PC-9 (cell line): ENCODE results near the gene VEPH1. TPM values are rescaled to one million over a fixed set of nuclear protein-coding genes. Genes with fewer than 3 reads are reported as not detected.

ENCODE experiments used
- BruUV-seq: library from RNA; stranded (reverse); fragments of 400-500 nt; replicated peaks from 2 replicates; lab custom pipeline; 2021; lab: Mats Ljungman, UMichigan
- CTCF ChIA-PET: fragments of 300-600 bp; sonication (Branson Sonifier 250); formaldehyde crosslinking; loops from one replicate; lab custom pipeline; 2022; ENCODE audit warnings: antibody characterized with exemption; lab: Charles Lee
- POLR2A ChIA-PET: fragments of 300-600 bp; sonication (Branson Sonifier 250); formaldehyde crosslinking; loops from one replicate; lab custom pipeline; 2022; ENCODE audit warnings: antibody characterized with exemption; ENCODE audit not compliant: unreplicated experiment; lab: Charles Lee
- DNase-seq, 2 experiments: peaks; one replicate each; pipeline versions ENCODE4 v3.0.0 to v3.0.0-alpha.2; 2015 to 2022; ENCODE audit warnings: mixed read lengths in 1 of 2
- H2AFZ ChIP-seq: fragments of 200-600 bp; sonication (generic); 2 replicates; pipeline ENCODE4 v1.8.1; 2017; ENCODE audit warnings: antibody characterized with exemption
- H3F3A ChIP-seq: fragments of 200-600 bp; sonication (generic); 2 replicates; pipeline ENCODE4 v1.8.1; 2017; ENCODE audit warnings: antibody characterized with exemption, mild to moderate bottlenecking, low read depth; ENCODE audit not compliant: insufficient read depth
- H3K27ac ChIP-seq: fragments of 200-600 bp; sonication (generic); 2 replicates; pipeline ENCODE4 v1.6.1; 2016; ENCODE audit warnings: mixed run types
- H3K27me3 ChIP-seq: fragments of 200-600 bp; sonication (generic); 2 replicates; pipeline ENCODE4 v1.6.1; 2016; ENCODE audit warnings: low read depth, mixed run types; ENCODE audit not compliant: insufficient read depth
- H3K36me3 ChIP-seq: fragments of 200-600 bp; sonication (generic); 2 replicates; pipeline ENCODE4 v1.6.1; 2016; ENCODE audit warnings: low read depth, mixed run types
- H3K4me1 ChIP-seq: fragments of 200-600 bp; sonication (generic); replicated peaks from 2 replicates; pipeline ENCODE4 v1.6.1; 2016; ENCODE audit warnings: mixed run types; ENCODE audit not compliant: insufficient read depth
- H3K4me2 ChIP-seq: fragments of 200-600 bp; sonication (generic); 2 replicates; pipeline ENCODE4 v1.6.1; 2017; ENCODE audit warnings: mixed run types
- H3K4me3 ChIP-seq: fragments of 200-600 bp; sonication (generic); 2 replicates; pipeline ENCODE4 v1.6.1; 2016; ENCODE audit warnings: mixed run types
- H3K79me2 ChIP-seq: fragments of 200-600 bp; sonication (generic); 2 replicates; pipeline ENCODE4 v1.6.1; 2017; ENCODE audit warnings: low read depth, mixed run types
- H3K9me2 ChIP-seq: fragments of 200-600 bp; sonication (generic); 2 replicates; pipeline ENCODE4 v1.8.1; 2017; ENCODE audit warnings: mild to moderate bottlenecking; ENCODE audit not compliant: insufficient read depth
- H3K9me3 ChIP-seq: fragments of 200-600 bp; sonication (generic); 2 replicates; pipeline ENCODE4 v1.8.1; 2016; ENCODE audit warnings: low read depth; ENCODE audit not compliant: insufficient read depth
- H4K20me1 ChIP-seq: fragments of 200-600 bp; sonication (generic); 2 replicates; pipeline ENCODE4 v1.8.1; 2017; ENCODE audit not compliant: insufficient read depth
- EZH2 ChIP-seq: fragments of 200-600 bp; sonication (generic); IDR thresholded peaks from 2 replicates; pipeline ENCODE4 v1.8.0; 2017; ENCODE audit warnings: antibody characterized with exemption, low read depth
- intact Hi-C: fragments of 100-400 bp; cut with micrococcal nuclease; formaldehyde crosslinking; loops from one replicate; pipeline ENCODE4 v1.10.0; 2022; ENCODE audit not compliant: unreplicated experiment
- total RNA-seq: library from RNA; stranded (reverse); gene quantifications from 2 replicates; pipeline ENCODE4 v1.2.3, GENCODE V29; 2021
- TF ChIP-seq, protein P1 (sequence below): fragments of 200-600 bp; sonication (generic); conservative IDR thresholded peaks from 2 replicates; pipeline ENCODE4 v1.6.1; 2017; ENCODE audit warnings: mixed run types, antibody characterized with exemption, mild to moderate bottlenecking, moderate library complexity

Gene VEPH1
- total RNA-seq, 1 experiment from 2014 or later: 4.0 TPM

DNA sequence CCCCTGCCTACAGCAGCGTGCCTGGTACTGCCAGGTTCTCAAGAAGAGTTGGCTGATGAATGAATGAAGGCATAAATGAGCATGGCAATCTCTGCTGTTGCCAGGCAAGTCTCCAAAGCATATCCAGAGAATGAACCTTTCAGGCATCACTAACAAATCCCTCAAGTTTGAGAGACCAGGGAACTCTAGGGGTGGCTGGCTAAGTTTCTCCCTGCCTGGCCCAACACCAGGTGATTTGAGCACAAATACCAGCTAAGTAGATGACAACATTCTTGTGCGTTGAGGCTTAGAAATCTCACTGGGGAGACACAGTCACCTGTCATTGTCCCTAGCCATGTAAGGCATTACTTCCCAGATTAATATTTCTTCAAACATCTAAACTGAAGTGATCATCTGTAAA is 147.9 kb downstream of the VEPH1 start:
- no peaks in the 10 kb centered on the region for H3K79me2 ChIP-seq
- H3K27me3 ChIP-seq: no peaks in the 10 kb centered on the region
- POLR2A ChIA-PET: no interaction called here
- no peaks in the 10 kb centered on the region for H3K9me3 ChIP-seq
- no peaks in the 10 kb centered on the region for H3K36me3 ChIP-seq
- TF ChIP-seq, protein P1, sequence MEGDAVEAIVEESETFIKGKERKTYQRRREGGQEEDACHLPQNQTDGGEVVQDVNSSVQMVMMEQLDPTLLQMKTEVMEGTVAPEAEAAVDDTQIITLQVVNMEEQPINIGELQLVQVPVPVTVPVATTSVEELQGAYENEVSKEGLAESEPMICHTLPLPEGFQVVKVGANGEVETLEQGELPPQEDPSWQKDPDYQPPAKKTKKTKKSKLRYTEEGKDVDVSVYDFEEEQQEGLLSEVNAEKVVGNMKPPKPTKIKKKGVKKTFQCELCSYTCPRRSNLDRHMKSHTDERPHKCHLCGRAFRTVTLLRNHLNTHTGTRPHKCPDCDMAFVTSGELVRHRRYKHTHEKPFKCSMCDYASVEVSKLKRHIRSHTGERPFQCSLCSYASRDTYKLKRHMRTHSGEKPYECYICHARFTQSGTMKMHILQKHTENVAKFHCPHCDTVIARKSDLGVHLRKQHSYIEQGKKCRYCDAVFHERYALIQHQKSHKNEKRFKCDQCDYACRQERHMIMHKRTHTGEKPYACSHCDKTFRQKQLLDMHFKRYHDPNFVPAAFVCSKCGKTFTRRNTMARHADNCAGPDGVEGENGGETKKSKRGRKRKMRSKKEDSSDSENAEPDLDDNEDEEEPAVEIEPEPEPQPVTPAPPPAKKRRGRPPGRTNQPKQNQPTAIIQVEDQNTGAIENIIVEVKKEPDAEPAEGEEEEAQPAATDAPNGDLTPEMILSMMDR: no peak
- TF ChIP-seq EZH2: no peak
- H3K27ac ChIP-seq: no peak overlapping the region
- peaks cover 16% of the 10 kb centered on the region for H3K4me1 ChIP-seq
- no peaks in the 10 kb centered on the region for H4K20me1 ChIP-seq
- no peaks in the 10 kb centered on the region for H3K9me2 ChIP-seq
- CTCF ChIA-PET: no interaction called here
- DNase-seq: no peak
- H3K4me2 ChIP-seq: no peak overlapping the region
- H3F3A ChIP-seq: peaks cover 17% of the 10 kb centered on the region; the same call in 1 of the 2 replicates
- no peak overlapping the region for H2AFZ ChIP-seq
- no peak overlapping the region for H3K4me3 ChIP-seq
- intact Hi-C loops: loop anchor here (10.0 kb wide), 1 partner anchor 150 kb away; no protein-coding TSS in a partner anchor
- no TSS peak for BruUV-seq

DNA sequence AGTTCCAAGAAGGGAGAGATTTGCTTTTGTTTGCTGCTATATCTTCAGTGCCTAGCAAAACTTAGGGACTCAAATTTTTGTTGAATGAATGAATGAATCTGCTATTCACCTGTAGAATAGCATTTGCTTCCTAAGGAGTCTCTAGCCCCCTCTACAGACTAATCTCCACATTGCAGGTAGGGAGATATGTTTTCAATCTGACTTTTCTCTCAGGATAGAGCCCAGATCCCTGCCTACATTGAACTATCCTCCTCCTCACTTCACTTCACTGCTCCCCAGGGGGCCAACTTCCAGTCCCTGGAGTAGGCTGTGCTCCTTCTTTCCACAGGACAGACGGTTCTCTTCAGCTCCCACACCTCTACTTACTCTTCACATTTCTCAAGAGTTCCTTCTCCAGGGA is 148.5 kb downstream of the VEPH1 start:
- H3K27ac ChIP-seq: no peak overlapping the region
- no peaks in the 10 kb centered on the region for H3K9me3 ChIP-seq
- no TSS peak for BruUV-seq
- no peak for DNase-seq
- H3K4me1 ChIP-seq: peaks cover 12% of the 10 kb centered on the region
- H3K79me2 ChIP-seq: no peaks in the 10 kb centered on the region
- H3K4me2 ChIP-seq: no peak overlapping the region
- intact Hi-C loops: loop anchor here (10.0 kb wide), 1 partner anchor 150 kb away; no protein-coding TSS in a partner anchor
- peaks cover 11% of the 10 kb centered on the region; the same call in 1 of the 2 replicates for H3F3A ChIP-seq
- ChIA-PET CTCF (interaction anchor here (0.7 kb wide), 1 partner anchor 143 kb away, joined by 3 read pairs; no protein-coding TSS in a partner anchor), POLR2A (no interaction called here)
- no peak overlapping the region for H2AFZ ChIP-seq
- H3K9me2 ChIP-seq: no peaks in the 10 kb centered on the region
- H3K4me3 ChIP-seq: no peak overlapping the region
- no peaks in the 10 kb centered on the region for H4K20me1 ChIP-seq
- no peaks in the 10 kb centered on the region for H3K27me3 ChIP-seq
- H3K36me3 ChIP-seq: no peaks in the 10 kb centered on the region
- TF ChIP-seq, protein P1: peak; percentile 60
- TF ChIP-seq EZH2: no peak

DNA sequence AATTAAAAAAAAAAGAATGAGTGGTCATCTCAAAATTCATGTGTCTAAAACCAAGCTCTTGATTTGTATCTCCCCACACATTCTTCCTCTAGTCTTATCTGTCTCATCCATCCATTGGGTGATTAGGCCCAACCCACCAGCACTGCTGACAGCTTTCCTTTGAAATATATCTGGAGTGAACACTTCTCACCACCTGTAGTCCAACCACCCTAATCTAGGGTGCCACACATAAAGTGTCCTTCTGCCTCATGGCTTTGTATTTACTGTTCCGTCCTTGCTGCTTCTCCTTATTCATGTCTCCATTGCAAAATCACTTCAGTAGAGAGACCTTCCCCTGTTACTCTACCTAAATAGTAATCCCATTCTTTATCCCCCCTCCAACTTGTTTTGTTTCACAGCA is 149.0 kb downstream of the VEPH1 start:
- no peaks in the 10 kb centered on the region for H3K9me3 ChIP-seq
- H3K79me2 ChIP-seq: no peaks in the 10 kb centered on the region
- H3K36me3 ChIP-seq: no peaks in the 10 kb centered on the region
- BruUV-seq: no TSS peak
- H3K4me1 ChIP-seq: peaks cover 7% of the 10 kb centered on the region
- H3K4me2 ChIP-seq: no peak overlapping the region
- H3F3A ChIP-seq: peaks cover 6% of the 10 kb centered on the region; the same call in 1 of the 2 replicates
- H3K9me2 ChIP-seq: no peaks in the 10 kb centered on the region
- no peak overlapping the region for H3K4me3 ChIP-seq
- no peak overlapping the region for H3K27ac ChIP-seq
- intact Hi-C loops: loop anchor here (10.0 kb wide), 1 partner anchor 149 kb away; no protein-coding TSS in a partner anchor
- ChIA-PET CTCF (interaction anchor here (0.7 kb wide), 1 partner anchor 143 kb away, joined by 3 read pairs; no protein-coding TSS in a partner anchor), POLR2A (no interaction called here)
- H3K27me3 ChIP-seq: no peaks in the 10 kb centered on the region
- TF ChIP-seq, protein P1: no peak
- TF ChIP-seq EZH2: no peak
- H2AFZ ChIP-seq: no peak overlapping the region
- DNase-seq: no peak
- H4K20me1 ChIP-seq: no peaks in the 10 kb centered on the region
